Activated CD4-positive, CD25-positive, alpha-beta regulatory T cell (primary cell): Measurements from ENCODE around the gene FAM168B.

Experiments used
- DNase-seq, 4 experiments: peaks; one replicate each; lab custom pipeline; 2025; lab: John Stamatoyannopoulos, UW

FAM168B gene

GRCh38 chr2:131055169-131056065, 37.8 kb downstream of the FAM168B start:
- DNase-seq = no peak

DNA sequence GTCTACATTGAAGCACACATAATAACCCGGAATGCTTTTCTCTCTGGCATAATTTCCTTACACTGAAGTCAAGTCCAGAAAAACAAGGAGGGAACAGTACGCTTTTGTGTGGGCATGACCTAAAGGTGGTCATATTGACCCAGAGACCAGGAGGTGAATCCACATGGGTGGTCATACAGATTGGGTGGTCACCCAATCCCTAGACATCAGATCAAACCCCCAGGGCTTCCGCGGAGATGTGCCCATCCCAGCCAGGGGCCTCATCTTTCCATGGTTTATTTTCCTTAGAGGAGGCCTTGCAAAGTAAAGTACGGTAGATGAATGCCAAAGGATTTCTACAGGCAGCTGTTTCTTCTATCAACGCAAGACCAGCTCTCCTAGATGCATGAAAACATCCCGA, 38.8 kb downstream of the FAM168B start:
- no peak for DNase-seq

DNA sequence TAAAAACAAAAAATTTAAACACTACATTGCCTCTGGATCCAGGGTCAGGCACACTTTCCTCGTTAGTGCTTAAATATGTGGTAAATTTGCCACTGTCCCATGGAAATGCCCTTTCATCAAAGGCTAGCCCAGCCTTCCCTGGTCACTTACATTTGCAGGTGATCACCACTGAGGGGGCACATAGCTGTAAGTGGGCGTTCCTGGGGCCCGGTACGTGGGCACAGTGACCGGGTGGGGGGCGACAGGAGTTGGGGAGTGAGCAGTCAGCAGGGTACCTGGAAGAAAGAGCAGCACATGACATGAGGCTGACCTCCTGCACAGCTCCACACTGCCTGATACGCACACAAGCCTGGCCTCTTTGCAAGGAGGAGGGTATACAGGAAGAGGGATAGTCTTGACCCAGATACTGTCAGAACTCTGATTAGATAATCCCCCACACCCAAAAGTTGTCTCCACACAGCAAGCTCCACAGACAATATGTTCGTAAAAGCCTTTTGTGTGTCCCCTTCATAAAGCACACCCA, 40.5 kb downstream of the FAM168B start:
- no peak for DNase-seq

GRCh38 chr2:131050896-131051295, 42.4 kb downstream of the FAM168B start:
- DNase-seq = no peak

- DNase-seq = no peak
These were observed 44.0 kb downstream of the FAM168B start for GRCh38 chr2:131049150-131049718.

DNA sequence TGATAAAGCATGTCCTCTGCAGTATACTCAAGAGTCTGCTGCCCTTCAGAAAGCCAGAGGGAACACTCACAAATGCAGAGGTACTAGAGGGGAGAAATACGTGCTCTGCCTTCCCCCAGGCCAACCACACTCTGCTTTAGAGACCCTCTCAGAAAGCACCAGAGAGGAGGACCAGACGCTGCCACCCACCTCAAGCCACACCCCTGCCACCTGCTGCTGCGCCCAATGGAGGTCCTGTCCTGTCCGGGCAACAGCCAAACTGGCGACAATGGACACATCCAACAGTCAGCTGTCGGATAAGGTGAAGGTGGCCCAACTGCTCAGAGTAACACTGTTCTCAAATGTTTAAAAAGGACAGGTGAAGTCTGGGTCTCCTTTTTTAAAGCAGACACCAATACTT, 44.6 kb downstream of the FAM168B start:
- no peak for DNase-seq

DNA sequence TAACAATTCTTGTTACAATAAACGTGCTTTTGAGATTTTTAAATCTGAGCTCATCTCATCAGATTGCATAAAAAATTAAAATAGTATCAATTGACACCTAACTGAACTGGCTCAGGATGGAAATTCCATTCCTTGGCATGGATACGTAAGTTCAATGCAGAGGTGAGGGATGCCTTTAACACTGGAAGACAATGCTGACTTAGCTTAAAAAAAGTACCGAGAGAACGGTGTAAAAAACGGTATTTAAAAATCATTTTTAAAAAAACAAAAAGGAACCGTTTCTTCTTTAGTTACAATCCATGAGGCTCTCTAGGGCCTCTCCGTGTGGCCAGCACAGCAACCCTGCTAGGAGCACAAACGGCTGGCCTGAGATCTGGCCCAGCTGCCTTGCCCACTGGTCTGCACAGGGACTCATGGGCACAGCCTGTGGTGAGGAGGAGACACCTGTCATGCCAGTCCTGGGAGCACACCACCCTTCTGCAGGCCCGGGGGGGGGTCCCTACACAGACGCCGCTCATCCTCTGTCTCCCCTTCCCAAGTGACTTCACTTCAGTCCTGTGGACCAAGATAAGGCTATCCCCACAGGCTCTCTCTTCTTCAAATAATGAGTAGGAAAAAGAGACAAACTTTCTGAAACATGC, 45.2 kb downstream of the FAM168B start:
- DNase-seq = no peak

GRCh38 chr2:131046918-131047652, 46.2 kb downstream of the FAM168B start:
- no peak for DNase-seq

GRCh38 chr2:131046028-131046917, 47.0 kb downstream of the FAM168B start:
- DNase-seq = no peak

DNA sequence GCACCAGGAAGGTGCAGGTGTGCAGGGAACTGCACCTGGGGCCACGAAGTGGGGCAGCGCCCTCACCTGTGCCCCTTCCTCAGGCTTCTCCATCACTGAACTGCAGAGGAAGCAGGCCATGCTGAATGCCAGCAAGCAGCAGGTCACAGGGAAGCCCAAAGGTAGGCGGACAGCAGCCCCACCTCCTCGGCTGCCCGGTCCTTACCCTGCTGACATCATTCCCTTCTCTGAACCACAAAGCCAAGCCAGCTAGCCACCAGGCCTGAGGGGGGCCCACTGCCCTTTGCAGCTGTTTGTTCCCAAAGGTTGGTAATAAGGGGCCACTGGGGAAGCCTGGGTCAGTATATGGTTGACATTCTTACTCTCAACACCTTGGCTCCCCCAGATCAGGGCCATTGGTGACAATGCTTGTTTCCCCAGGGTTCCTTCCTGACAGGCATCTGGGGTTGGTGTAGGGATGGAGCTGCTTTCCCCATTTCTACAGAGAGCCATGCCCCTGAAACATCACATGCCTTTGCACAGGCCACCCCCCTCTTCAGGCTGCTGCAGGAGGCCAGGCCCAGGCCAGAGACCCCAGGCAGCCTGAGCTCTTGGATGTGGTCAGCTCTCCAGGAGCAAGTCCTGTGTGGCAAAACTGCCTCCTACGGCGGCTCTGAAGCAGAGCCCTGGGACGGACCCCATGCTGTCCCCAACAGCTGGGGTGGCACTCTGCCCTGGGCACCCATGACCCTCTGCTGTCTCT, 47.8 kb downstream of the FAM168B start:
- no peak for DNase-seq

DNA sequence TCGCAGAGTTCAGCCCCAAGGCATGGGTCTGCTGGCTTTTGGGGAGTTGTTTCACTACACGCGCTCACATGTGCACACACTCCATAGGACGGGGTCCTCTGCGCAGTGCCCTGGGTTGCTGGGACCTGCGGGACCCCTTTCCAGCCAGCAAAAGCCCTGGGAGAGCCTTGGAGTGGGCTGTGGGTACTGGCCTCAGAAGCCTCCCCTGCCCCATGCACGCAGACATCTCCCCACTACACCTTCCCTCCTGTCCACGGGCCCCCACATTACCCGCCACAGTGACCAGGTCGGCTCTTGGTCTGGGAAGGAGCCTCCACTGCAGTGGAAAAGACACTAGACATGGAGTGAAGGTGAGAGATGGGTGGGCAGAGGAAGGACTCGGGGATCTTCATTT, 48.5 kb downstream of the FAM168B start:
- DNase-seq = no peak

GRCh38 chr2:131044075-131044756, 49.0 kb downstream of the FAM168B start:
- DNase-seq = no peak

DNA sequence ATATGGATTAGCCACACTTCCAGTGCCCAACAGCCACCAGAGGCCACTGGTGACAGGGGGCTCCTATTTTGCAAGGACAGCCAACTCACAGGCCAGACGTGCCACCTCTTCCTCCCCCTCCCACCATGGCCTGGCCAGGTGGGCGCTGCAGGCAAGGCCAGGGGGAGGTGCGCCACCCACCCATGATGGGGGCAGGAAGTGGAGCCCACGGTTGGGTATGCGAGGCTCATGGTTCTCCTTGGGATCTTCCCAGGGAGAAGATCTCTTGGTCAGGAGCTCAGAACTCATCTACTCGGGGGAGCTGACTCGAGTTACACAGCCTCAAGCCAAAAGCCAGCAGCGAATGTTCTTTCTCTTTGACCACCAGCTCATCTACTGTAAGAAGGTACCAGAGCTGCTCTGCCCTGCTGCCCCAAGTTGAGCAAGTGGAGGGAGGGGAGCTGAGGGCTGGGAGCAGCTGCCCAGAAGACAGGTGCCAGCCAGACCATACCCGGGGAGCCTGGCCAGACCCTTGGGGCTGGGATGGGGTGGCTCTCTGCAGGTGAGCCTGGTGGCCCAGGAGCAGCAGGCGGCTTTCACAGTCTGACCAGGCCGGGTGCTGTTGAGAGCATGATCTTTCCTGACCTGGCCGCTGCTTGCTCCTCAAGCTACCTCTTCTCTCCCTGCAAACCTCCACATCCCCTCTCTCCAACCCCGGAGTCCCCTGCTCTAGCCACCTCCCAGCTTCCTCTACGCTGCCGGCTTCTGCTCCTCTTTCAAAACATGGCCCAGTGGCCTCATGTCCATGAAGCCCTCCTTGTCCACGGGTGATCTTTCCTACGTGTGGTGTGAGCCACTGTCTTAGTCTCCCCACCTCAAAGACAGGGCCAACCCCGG, 49.8 kb downstream of the FAM168B start:
- DNase-seq = no peak

DNA sequence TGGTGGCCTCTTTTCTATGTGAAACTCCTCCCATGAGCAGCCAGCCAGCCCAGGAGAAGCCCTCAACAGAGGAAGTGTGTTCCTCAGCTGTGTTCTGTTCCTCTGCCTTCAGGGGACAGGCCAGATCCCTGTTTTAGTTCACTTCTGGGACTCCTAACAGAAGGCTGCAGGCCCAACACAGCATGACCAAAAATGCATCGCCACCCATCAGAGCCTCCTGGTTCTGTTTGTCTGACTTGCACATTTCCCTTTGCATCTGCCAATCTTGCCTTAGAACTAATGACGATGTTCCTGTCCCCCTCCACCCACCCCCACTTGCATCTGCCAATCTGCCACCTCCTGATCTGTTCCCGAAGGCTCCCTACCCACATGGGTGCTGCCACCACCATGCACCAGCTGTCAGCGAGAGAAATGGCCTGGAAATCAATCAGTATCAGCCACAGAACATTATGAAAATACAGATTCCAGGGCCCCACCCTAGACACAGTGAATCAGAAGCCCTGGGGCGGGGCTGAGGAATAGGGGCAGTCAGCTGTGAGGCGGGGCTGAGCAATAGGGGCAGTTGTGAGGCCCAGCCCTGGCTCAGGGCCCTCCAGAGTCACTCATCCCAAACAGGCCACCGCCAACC, 51.0 kb downstream of the FAM168B start:
- DNase-seq = no peak

GRCh38 chr2:131041402-131042147, 51.7 kb downstream of the FAM168B start:
- DNase-seq = no peak

DNA sequence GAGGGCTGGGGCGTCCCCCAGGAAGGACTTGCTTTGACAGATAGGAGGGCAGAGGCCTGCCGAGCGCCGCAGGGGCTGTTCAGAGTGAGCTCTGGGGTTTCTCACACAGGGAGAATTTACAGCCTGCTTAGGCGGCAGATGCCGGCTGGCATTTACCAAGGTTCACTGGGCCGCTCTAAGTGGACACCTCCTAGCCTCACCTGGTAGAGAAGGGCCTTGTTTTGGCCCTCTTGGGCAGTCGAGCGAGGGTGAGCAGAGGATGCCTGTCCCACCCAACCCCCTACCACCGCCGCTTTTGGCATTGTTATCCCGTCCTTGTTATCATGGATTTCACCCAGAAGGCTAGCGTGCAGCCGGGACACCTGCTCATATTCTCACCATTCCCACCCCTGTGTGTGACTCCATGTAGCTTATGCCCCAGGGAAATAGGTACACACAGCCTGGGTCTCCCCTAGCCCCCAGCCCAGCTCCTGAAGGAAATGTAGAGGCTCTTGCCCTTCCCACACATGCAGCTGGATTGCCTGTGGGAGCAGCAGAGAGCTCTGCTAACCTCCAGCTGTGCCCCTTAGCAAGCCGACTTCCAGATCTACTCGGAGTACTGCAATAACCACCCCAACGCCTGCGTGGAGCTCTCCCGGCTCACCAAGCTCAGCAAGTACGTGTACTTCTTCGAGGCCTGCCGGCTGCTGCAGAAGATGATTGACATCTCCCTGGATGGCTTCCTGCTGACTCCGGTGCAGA, 52.4 kb downstream of the FAM168B start:
- no peak for DNase-seq
